ENCODE results near the gene SCUBE2. TPM values are rescaled to one million over a fixed set of nuclear protein-coding genes. Genes with fewer than 3 reads are reported as not detected.
A peak's percentile ranks its signal among the peaks of the same experiment; 100 is the strongest.

Gene SCUBE2
- total RNA-seq, 6 experiments from 2014 or later: 0.31 to 1.1 (median 0.80) TPM

- Mint-ChIP-seq H3K4me1 (ENCODE audit: low read depth) (peaks cover 13% of the 10 kb centered on the region), H3K9me3 (no peaks in the 10 kb centered on the region)
Observed at GRCh38 chr11:9020916-9021315, 70.5 kb downstream of the SCUBE2 start.

GRCh38 chr11:9019861-9020260 lies 71.5 kb downstream of the SCUBE2 start:
- Mint-ChIP-seq H3K9me3 (no peaks in the 10 kb centered on the region), H3K27ac (no peak overlapping the region), H3K4me1 (ENCODE audit: low read depth) (peaks cover 20% of the 10 kb centered on the region), H3K4me3 (no peak overlapping the region), H3K36me3 (ENCODE audit: low read depth) (no peaks in the 10 kb centered on the region), H3K27me3 (ENCODE audit: insufficient read depth) (no peaks in the 10 kb centered on the region; the same call in none of the 2 replicates)
- no peak for DNase-seq
- no peak for TF ChIP-seq CTCF (IDR thresholded peaks at IDR 0.05)

More at GRCh38 chr11:9020916-9021315, 70.5 kb downstream of the SCUBE2 start:
- TF ChIP-seq CTCF (IDR thresholded peaks at IDR 0.05): no peak
- H3K27me3 Mint-ChIP-seq (ENCODE audit: insufficient read depth): no peaks in the 10 kb centered on the region; the same call in none of the 2 replicates
- no peak overlapping the region for H3K27ac Mint-ChIP-seq
- no peaks in the 10 kb centered on the region for H3K36me3 Mint-ChIP-seq (ENCODE audit: low read depth)
- no peak for DNase-seq
- H3K4me3 Mint-ChIP-seq: no peak overlapping the region

- DNase-seq: no peak
- no peaks in the 10 kb centered on the region; the same call in none of the 2 replicates for H3K27me3 Mint-ChIP-seq (ENCODE audit: insufficient read depth)
Observed at GRCh38 chr11:9017773-9018172, 73.6 kb downstream of the SCUBE2 start.

GRCh38 chr11:9016916-9017642 lies 74.3 kb downstream of the SCUBE2 start:
- Mint-ChIP-seq H3K4me3 (no peak overlapping the region), H3K4me1 (ENCODE audit: low read depth) (peaks cover 20% of the 10 kb centered on the region), H3K9me3 (no peaks in the 10 kb centered on the region), H3K27me3 (ENCODE audit: insufficient read depth) (no peaks in the 10 kb centered on the region; the same call in none of the 2 replicates), H3K36me3 (ENCODE audit: low read depth) (no peaks in the 10 kb centered on the region), H3K27ac (no peak overlapping the region)
- TF ChIP-seq CTCF (IDR thresholded peaks at IDR 0.05): no peak
- no peak for DNase-seq

More at GRCh38 chr11:9017773-9018172, 73.6 kb downstream of the SCUBE2 start:
- Mint-ChIP-seq H3K9me3 (no peaks in the 10 kb centered on the region), H3K4me1 (ENCODE audit: low read depth) (peaks cover 20% of the 10 kb centered on the region), H3K36me3 (ENCODE audit: low read depth) (no peaks in the 10 kb centered on the region), H3K27ac (no peak overlapping the region), H3K4me3 (no peak overlapping the region)
- no peak for TF ChIP-seq CTCF (IDR thresholded peaks at IDR 0.05)

GRCh38 chr11:9015677-9016076 lies 75.7 kb downstream of the SCUBE2 start:
- no peaks in the 10 kb centered on the region; the same call in none of the 2 replicates for H3K27me3 Mint-ChIP-seq (ENCODE audit: insufficient read depth)
- peak; percentile 94 for TF ChIP-seq CTCF (IDR thresholded peaks at IDR 0.05)

More at GRCh38 chr11:9015677-9016076, 75.7 kb downstream of the SCUBE2 start:
- Mint-ChIP-seq H3K4me1 (ENCODE audit: low read depth) (peaks cover 20% of the 10 kb centered on the region), H3K36me3 (ENCODE audit: low read depth) (no peaks in the 10 kb centered on the region), H3K9me3 (0 out of 2 replicates have a peak, but pooled peaks cover 2% of the 10 kb centered on the region), H3K27ac (no peak overlapping the region), H3K4me3 (no peak overlapping the region)
- peak; percentile 73 for DNase-seq
